Measurements from ENCODE around the gene CD151. TPM values are rescaled to one million over a fixed set of nuclear protein-coding genes. Genes with fewer than 3 reads are reported as not detected.

CD151 gene
- 10 to 100 TPM; 19.7 to 25.7 (median 23.7) TPM for polyA plus RNA-seq

GRCh38 chr11:832529-833113, at the start of gene CD151:
Gene CD151 (plus strand): TSS chr11:832952. CDS start chr11:836070, 3,118 bp downstream.
- peak in 2 of 3 donors; percentile 41 to 43 for DNase-seq
- Mint-ChIP-seq H3K36me3 (no peaks in the 10 kb centered on the region), H3K4me3 (peak within 1 kb of the TSS; percentile 57 to 77 (median 70)), H3K9me3 (no peaks in the 10 kb centered on the region), H3K27me3 (ENCODE audit: low read depth in 3 of 3) (peaks cover 3 to 10% (median 7%) of the 10 kb centered on the region in 3 donors), H3K4me1 (peaks cover 4 to 28% of the 10 kb centered on the region in 2 donors), H3K27ac (peak within 1 kb of the TSS in 1 of 6 donors; percentile 11)

- DNase-seq = no peak
- H3K4me1 Mint-ChIP-seq = peaks cover 0 to 12% of the 10 kb centered on the region in 2 donors
- peaks cover 0 to 4% (median 1%) of the 10 kb centered on the region in 3 donors for H3K27me3 Mint-ChIP-seq (ENCODE audit: low read depth in 3 of 3)
- H3K4me3 Mint-ChIP-seq = no peak overlapping the region
- no peak overlapping the region for H3K27ac Mint-ChIP-seq
- H3K36me3 Mint-ChIP-seq = no peaks in the 10 kb centered on the region
- no peaks in the 10 kb centered on the region for H3K9me3 Mint-ChIP-seq
Measured at GRCh38 chr11:783581-784015, 49.2 kb upstream of the CD151 start.

DNA sequence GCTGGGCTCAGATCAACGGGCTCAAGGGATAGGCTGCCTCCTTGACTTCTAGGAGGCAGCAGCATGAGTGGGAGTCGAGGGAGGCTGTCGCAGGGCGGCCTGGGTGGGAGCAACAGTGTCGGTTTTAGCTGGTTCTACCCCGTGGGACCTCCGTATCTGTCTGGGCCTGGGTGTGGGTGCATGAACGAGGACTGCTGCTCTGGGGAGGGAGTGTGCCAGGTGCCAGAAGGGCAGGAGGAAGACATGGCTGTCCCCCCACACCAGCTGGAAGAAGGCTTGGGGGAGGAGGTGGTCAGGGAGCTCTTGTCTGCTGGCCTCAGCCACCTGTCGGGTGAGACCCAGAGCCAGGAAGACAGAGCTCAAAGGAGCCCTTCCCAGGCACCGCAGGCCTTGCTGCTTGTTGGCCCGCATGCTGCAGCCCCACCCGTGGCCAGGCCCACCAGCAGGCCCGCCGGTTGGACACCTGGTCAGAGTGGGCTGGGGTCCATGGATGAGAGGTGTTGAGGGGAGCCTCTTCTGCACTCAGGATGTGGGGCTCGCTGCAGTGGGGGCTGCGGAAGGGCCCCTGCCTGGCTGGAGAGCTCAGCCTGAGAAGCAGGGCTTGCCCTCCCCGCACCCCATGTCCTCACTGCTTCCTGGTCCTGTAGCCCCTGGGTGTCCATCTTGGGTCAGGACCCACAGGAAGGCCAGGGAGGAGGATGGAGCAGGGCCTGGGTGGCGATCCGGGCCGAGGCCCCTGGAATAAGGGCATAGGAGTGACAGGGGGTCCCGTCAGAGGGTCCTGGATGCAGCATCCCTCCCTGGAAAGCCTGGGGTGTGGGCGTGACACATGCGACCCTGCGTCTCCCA, 46.3 kb upstream of the CD151 start:
- H3K4me1 Mint-ChIP-seq = peaks cover 0 to 4% of the 10 kb centered on the region in 2 donors
- peaks cover 0 to 3% (median 0%) of the 10 kb centered on the region in 3 donors for H3K36me3 Mint-ChIP-seq
- no peak for DNase-seq
- H3K9me3 Mint-ChIP-seq = no peaks in the 10 kb centered on the region
- H3K4me3 Mint-ChIP-seq = no peak overlapping the region
- peaks cover 0 to 5% (median 3%) of the 10 kb centered on the region in 3 donors for H3K27me3 Mint-ChIP-seq (ENCODE audit: low read depth in 3 of 3)
- H3K27ac Mint-ChIP-seq = peak overlapping the region in 1 of 6 donors; percentile 46

- peaks cover 0 to 5% (median 3%) of the 10 kb centered on the region in 3 donors for H3K27me3 Mint-ChIP-seq (ENCODE audit: low read depth in 3 of 3)
- no peak overlapping the region for H3K4me3 Mint-ChIP-seq
- no peaks in the 10 kb centered on the region for H3K9me3 Mint-ChIP-seq
- no peak for DNase-seq
- H3K27ac Mint-ChIP-seq = no peak overlapping the region
- H3K4me1 Mint-ChIP-seq = peaks cover 0 to 4% of the 10 kb centered on the region in 2 donors
- peaks cover 0 to 3% (median 0%) of the 10 kb centered on the region in 3 donors for H3K36me3 Mint-ChIP-seq
Measured at GRCh38 chr11:787084-787675, 45.6 kb upstream of the CD151 start.

DNA sequence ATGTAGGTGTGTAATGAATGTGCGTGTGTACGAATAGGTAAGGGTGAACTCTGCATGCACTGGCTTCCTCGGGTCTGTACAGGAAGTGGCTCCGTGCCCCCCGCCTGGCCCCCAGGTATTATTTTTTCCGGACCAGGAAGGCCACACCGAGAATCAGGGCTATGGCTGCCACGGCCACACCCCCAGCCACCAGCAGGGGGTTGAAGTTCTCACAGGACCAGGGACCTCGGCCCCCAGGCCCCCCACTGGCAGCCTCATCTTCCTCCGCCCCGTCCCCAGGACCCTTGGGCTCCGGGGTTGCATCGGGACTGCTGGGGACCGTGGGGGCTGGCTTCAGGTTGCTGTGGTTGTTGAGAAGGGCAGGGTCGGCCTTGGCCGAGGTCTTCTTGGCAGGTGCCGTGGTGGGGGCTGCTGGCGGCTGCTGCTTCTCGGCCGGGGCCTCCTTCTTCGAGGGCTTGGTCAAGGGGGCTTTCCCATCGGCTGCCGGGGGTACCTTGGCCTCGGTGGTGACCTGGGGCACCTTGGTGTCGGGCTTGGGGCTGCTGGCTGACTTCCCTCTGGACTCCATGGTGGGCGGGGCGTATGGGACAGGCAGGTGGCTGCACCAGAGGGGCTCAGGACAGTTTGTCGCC, 44.6 kb upstream of the CD151 start:
- Mint-ChIP-seq H3K9me3 (no peaks in the 10 kb centered on the region), H3K4me1 (peaks cover 0 to 4% of the 10 kb centered on the region in 2 donors), H3K4me3 (no peak overlapping the region), H3K27me3 (ENCODE audit: low read depth in 3 of 3) (peaks cover 0 to 5% (median 3%) of the 10 kb centered on the region in 3 donors), H3K27ac (no peak overlapping the region), H3K36me3 (peaks cover 0 to 3% (median 0%) of the 10 kb centered on the region in 3 donors)
- DNase-seq = no peak

DNA sequence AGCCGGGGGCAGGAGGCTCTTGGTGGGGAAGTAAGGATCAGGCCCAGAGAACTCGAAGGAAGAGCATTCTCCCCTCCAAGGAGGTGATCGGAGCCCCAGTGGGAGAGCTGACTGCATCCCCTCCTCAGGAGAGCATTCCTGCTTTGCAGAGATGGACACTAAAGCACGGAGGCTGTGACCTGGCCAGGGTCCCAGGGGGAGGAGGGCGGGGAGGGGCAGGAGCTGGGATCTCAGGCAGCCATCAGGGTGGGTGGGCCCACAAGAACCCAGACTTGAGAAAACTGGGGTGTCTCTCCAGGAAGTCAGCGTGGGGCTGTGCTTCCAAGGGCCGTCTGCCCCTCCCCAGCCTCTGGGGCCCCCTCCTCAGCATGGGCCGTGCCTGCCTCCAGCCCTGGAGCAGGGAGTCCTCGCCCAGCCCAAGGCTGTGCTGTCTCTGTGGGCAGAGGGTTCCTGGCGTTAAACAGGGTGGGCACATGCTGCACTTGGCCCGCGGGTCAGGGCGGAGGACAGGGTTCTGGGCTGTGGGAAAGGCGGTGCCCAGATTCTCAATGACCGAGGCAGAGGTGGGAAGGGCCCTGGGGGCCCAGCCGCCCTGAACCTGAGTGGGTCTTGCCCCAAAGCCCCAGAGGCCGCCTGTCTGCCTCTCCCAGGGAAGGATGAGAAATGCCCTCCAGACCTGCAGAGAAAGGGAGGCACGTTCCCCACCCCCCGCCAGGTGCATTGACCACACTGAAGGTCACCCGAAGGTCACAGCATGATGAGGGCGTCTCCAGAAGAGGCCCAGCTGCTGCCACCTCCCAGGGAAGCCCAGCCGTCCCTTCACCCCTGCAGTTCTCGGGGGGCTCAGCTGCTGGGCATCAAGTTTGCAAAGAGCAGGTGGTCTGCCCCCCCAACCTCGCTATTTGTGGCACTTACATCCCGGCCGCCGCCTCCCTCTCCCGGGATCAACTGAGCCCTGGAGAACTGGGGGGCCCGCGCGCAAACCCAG, 43.5 kb upstream of the CD151 start:
- Mint-ChIP-seq H3K4me3 (no peak overlapping the region), H3K27me3 (ENCODE audit: low read depth in 3 of 3) (peaks cover 0 to 5% (median 3%) of the 10 kb centered on the region in 3 donors), H3K4me1 (peaks cover 0 to 4% of the 10 kb centered on the region in 2 donors), H3K9me3 (no peaks in the 10 kb centered on the region), H3K36me3 (peaks cover 0 to 3% (median 0%) of the 10 kb centered on the region in 3 donors), H3K27ac (no peak overlapping the region)
- no peak for DNase-seq

GRCh38 chr11:789943-790342, 42.8 kb upstream of the CD151 start, which contains the start of gene CEND1:
Gene CEND1 (minus strand): TSS chr11:790090. CDS start chr11:788576, 1,514 bp downstream.
- H3K4me3 Mint-ChIP-seq = no peak within 1 kb of the TSS
- peaks cover 0 to 3% (median 0%) of the 10 kb centered on the region in 3 donors for H3K36me3 Mint-ChIP-seq
- H3K9me3 Mint-ChIP-seq = no peaks in the 10 kb centered on the region
- peaks cover 0 to 5% (median 2%) of the 10 kb centered on the region in 3 donors for H3K27me3 Mint-ChIP-seq (ENCODE audit: low read depth in 3 of 3)
- no peak for DNase-seq
- no peak within 1 kb of the TSS for H3K27ac Mint-ChIP-seq
- peaks cover 0 to 4% of the 10 kb centered on the region in 2 donors for H3K4me1 Mint-ChIP-seq

DNA sequence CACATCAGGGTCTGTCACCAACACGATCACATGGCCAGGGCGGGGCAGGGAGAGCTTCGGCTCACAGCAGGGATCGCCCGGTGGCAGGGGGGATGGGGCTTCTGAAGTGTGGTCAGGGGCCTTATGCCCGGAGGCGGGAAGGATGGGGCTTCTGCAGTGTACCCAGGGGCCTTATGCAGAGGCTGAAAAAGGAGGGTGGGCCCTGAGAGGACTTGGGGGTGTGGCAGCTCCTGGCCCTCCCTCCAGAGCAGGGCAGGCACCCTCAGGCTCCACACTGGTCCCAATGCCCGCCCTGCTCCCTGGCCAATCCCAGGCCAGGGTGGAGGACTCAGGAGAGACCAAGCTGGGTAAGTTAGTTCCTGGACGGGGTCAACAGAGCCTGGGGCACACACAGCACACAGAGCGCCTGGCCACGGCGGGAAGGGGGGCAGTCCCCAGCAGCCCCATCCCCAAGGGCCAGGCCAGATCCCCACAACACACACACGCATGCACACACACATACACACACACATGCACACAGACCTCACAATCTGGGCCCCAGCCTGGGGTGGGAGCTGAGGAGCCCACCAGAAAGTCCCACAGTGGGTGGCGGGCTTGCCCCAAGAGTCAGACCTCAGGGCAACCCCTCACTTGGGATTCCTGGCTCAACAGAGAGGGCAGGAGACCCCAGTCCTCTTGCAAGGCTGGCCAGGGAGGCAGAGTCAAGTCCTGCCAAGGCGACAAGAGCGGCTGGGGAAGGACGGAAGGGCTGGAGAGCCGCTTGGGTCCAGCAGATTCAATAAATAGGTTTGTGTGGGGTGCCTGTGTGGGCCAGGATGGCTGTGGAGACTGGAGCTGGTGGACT, 41.8 kb upstream of the CD151 start:
- Mint-ChIP-seq H3K36me3 (peaks cover 0 to 3% (median 0%) of the 10 kb centered on the region in 3 donors), H3K9me3 (no peaks in the 10 kb centered on the region), H3K27ac (peak overlapping the region in 2 of 6 donors; percentile 49 to 65), H3K27me3 (ENCODE audit: low read depth in 3 of 3) (peaks cover 0 to 5% (median 2%) of the 10 kb centered on the region in 3 donors), H3K4me3 (no peak overlapping the region), H3K4me1 (peaks cover 2 to 3% of the 10 kb centered on the region in 2 donors)
- DNase-seq = no peak

GRCh38 chr11:791658-792534, 40.9 kb upstream of the CD151 start:
- Mint-ChIP-seq H3K9me3 (no peaks in the 10 kb centered on the region), H3K4me3 (no peak overlapping the region), H3K27ac (no peak overlapping the region), H3K4me1 (peaks cover 10 to 12% of the 10 kb centered on the region in 2 donors), H3K27me3 (ENCODE audit: low read depth in 3 of 3) (peaks cover 0 to 6% (median 2%) of the 10 kb centered on the region in 3 donors), H3K36me3 (peaks cover 0 to 3% (median 0%) of the 10 kb centered on the region in 3 donors)
- no peak for DNase-seq

DNA sequence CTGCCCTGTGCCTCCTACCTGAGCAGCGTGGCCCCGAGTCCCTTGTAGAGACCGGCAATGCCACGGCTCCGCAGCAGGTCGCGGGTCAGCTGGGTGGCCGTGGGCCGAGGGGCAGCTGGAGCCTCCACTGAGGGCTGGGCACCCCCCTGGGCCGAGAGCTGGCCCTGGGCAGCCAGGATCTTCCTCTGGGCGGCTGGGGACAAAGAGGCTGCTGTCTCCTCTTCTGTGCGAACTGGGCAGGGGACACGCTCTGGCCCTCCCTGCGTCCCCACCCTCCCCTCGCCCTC, 40.3 kb upstream of the CD151 start:
- peaks cover 0 to 3% (median 0%) of the 10 kb centered on the region in 3 donors for H3K36me3 Mint-ChIP-seq

DNA sequence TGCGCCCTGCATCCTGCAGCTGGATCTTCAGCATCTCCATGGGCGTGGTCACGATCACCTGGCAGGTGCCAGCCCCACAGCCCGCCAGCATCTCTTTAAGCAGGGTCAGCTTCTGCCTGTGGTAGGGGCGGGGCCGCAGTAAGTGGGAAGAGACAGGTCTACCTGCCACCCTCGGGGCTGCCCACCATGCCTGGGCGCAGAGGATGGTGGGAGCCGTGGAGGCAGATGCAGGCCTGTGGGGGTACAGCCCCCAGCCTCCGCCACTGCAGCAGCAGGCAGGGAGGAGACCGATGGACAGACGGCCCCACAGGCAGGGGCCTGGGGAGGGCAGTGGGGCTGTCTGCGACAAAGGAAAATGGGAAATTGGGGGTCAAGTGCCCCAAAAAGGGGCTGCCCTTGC, 39.9 kb upstream of the CD151 start:
- Mint-ChIP-seq H3K4me3 (no peak overlapping the region), H3K4me1 (peaks cover 10 to 16% of the 10 kb centered on the region in 2 donors), H3K36me3 (peaks cover 0 to 3% (median 0%) of the 10 kb centered on the region in 3 donors), H3K27me3 (ENCODE audit: low read depth in 3 of 3) (peaks cover 2 to 8% (median 3%) of the 10 kb centered on the region in 3 donors), H3K27ac (no peak overlapping the region), H3K9me3 (no peaks in the 10 kb centered on the region)
- no peak for DNase-seq

More for the DNA sequence above, 40.3 kb upstream of the CD151 start:
- DNase-seq = no peak
- Mint-ChIP-seq H3K9me3 (no peaks in the 10 kb centered on the region), H3K4me3 (no peak overlapping the region), H3K4me1 (peaks cover 10 to 16% of the 10 kb centered on the region in 2 donors), H3K27ac (no peak overlapping the region), H3K27me3 (ENCODE audit: low read depth in 3 of 3) (peaks cover 2 to 10% (median 3%) of the 10 kb centered on the region in 3 donors)
